Endothelial cell of umbilical vein (primary cell): ENCODE results near the gene KCNQ5. TPM values are rescaled to one million over a fixed set of nuclear protein-coding genes. Genes with fewer than 3 reads are reported as not detected.
A peak's percentile ranks its signal among the peaks of the same experiment; 100 is the strongest.

ENCODE experiments used
- BruUV-seq: library from RNA; stranded (reverse); fragments of 400-500 nt; replicated peaks from 2 replicates; lab custom pipeline; 2021; lab: Mats Ljungman, UMichigan
- CTCF ChIA-PET: fragments of 300-600, 350-600 bp; sonication (Branson Sonifier 250); formaldehyde crosslinking; loops from one replicate; lab custom pipeline; 2021; ENCODE audit warnings: antibody characterized with exemption, inconsistent platforms; lab: Charles Lee
- POLR2A ChIA-PET: fragments of 300-600, 350-600 bp; sonication (Branson Sonifier 250); formaldehyde crosslinking; loops from one replicate; lab custom pipeline; 2021; ENCODE audit warnings: antibody characterized with exemption, inconsistent platforms; lab: Charles Lee
- DNase-seq: peaks from one replicate; pipeline ENCODE4 v3.0.0-alpha.2; 2011; ENCODE audit warnings: low read depth, low spot score
- FAIRE-seq: peaks from 2 replicates; lab custom pipeline; 2011; peaks lifted over from hg19 to GRCh38; lab: Jason Lieb, UNC
- H2AFZ ChIP-seq: 2 replicates; pipeline ENCODE4 v1.6.0; 2012; ENCODE audit warnings: low read depth, low read length, control low read depth, inconsistent platforms
- H3K27ac ChIP-seq: 2 replicates; pipeline ENCODE4 v1.5.1; 2011; ENCODE audit warnings: low read depth, mild to moderate bottlenecking, control low read depth, low read length, moderate library complexity; ENCODE audit not compliant: insufficient read depth
- H3K27me3 ChIP-seq, 2 experiments: 2 replicates each; pipeline versions ENCODE4 v1.6.0 to v1.6.1; 2011; ENCODE audit warnings: low read length in 2 of 2, mixed read lengths in 1 of 2; ENCODE audit not compliant: control insufficient read depth in 2 of 2, insufficient read depth in 2 of 2
- H3K36me3 ChIP-seq, 2 experiments: 2 replicates in 1 of 2; 3 replicates in 1 of 2; pipeline ENCODE4 v1.5.1; 2011; ENCODE audit warnings: low read length in 2 of 2, mild to moderate bottlenecking in 1 of 2, moderate library complexity in 1 of 2; ENCODE audit not compliant: control insufficient read depth in 2 of 2, insufficient read depth in 2 of 2; ENCODE audit errors: extremely low read depth in 1 of 2
- H3K4me1 ChIP-seq: 3 replicates; pipeline ENCODE4 v1.5.1; 2011; ENCODE audit warnings: mild to moderate bottlenecking, low read length; ENCODE audit not compliant: control insufficient read depth, insufficient read depth; ENCODE audit errors: extremely low read depth
- H3K4me2 ChIP-seq: 2 replicates; pipeline ENCODE4 v1.6.1; 2011; ENCODE audit warnings: low read length, control low read depth, mixed read lengths; ENCODE audit not compliant: insufficient read depth
- H3K4me3 ChIP-seq, 3 experiments: fragments of 200-600 bp in 1 of 3; sonication (generic), shearing (Covaris generic) in 1 of 3; replicated peaks in 1 of 3; 2 replicates each; pipeline ENCODE4 v1.5.1; 2011 to 2016; ENCODE audit warnings: control low read depth in 3 of 3, low read length in 3 of 3, mild to moderate bottlenecking in 2 of 3, inconsistent platforms in 1 of 3, low read depth in 1 of 3, moderate library complexity in 1 of 3; ENCODE audit not compliant: insufficient read depth in 1 of 3
- H3K79me2 ChIP-seq: 2 replicates; pipeline ENCODE4 v1.6.0; 2012; ENCODE audit warnings: low read length, inconsistent platforms; ENCODE audit not compliant: control insufficient read depth, insufficient read depth
- H3K9ac ChIP-seq: replicated peaks from 2 replicates; pipeline ENCODE3; 2011; ENCODE audit warnings: low read length, control low read depth; ENCODE audit not compliant: insufficient read depth; ENCODE audit errors: extremely low read depth
- H3K9me1 ChIP-seq: replicated peaks from 3 replicates; pipeline ENCODE4 v1.6.0; 2011; ENCODE audit warnings: mild to moderate bottlenecking, low read length; ENCODE audit not compliant: control insufficient read depth, insufficient read depth; ENCODE audit errors: extremely low read depth
- H3K9me3 ChIP-seq: replicated peaks from 2 replicates; pipeline ENCODE4 v1.5.1; 2012; ENCODE audit warnings: low read length, inconsistent platforms; ENCODE audit not compliant: control insufficient read depth, insufficient read depth
- H4K20me1 ChIP-seq: replicated peaks from 2 replicates; pipeline ENCODE3; 2011; ENCODE audit warnings: mild to moderate bottlenecking, low read length; ENCODE audit not compliant: control insufficient read depth, insufficient read depth; ENCODE audit errors: extremely low read depth
- CTCF ChIP-seq, 2 donors: IDR thresholded peaks; 1 replicate in 1 of 2; 2 replicates in 1 of 2; pipeline ENCODE4 v1.5.1; 2011; ENCODE audit warnings: low read length in 2 of 2, mild to moderate bottlenecking in 2 of 2, moderate library complexity in 2 of 2, control low read depth in 1 of 2, inconsistent platforms in 1 of 2, low read depth in 1 of 2; ENCODE audit not compliant: insufficient read depth in 1 of 2; ENCODE audit errors: extremely low read depth in 1 of 2
- FOS ChIP-seq: IDR thresholded peaks from 2 replicates; pipeline ENCODE4 v1.6.1; 2011; ENCODE audit warnings: mild to moderate bottlenecking, low read length, moderate library complexity, borderline replicate concordance; ENCODE audit not compliant: insufficient read depth
- JUN ChIP-seq: IDR thresholded peaks from 2 replicates; pipeline ENCODE4 v1.6.1; 2011; ENCODE audit warnings: borderline replicate concordance, low read depth; ENCODE audit not compliant: insufficient read length, insufficient read depth
- MYC ChIP-seq: IDR thresholded peaks from one replicate; pipeline ENCODE4 v1.6.1; 2011; ENCODE audit warnings: mild to moderate bottlenecking, low read depth, low read length
- POLR2A ChIP-seq: IDR thresholded peaks from 2 replicates; pipeline ENCODE4 v1.6.1; 2012; ENCODE audit warnings: low read depth, mild to moderate bottlenecking, control low read depth, low read length
- dilution Hi-C: fragments of 300-500 bp; cut with MboI; formaldehyde crosslinking; loops from one replicate; pipeline ENCODE4 v1.15.0; 2019; ENCODE audit warnings: low sequenced_read_pairs; ENCODE audit not compliant: extremely low pct_ligation_motif_present
- intact Hi-C: fragments of 100-400 bp; cut with micrococcal nuclease; formaldehyde crosslinking; loops from one replicate; pipeline ENCODE4 v1.10.0; 2022
- polyA plus RNA-seq, 4 experiments: library from polyadenylated mRNA; depleted of rRNA in 3 of 4; stranded (reverse) in 3 of 4; unstranded in 1 of 4; fragments of >200 nt; gene quantifications; 2 replicates each; pipeline versions ENCODE4 v1.2.1 to v1.2.3, GENCODE V29; 2011 to 2012; ENCODE audit warnings: missing spikeins in 1 of 4
- total RNA-seq: library from RNA; stranded (reverse); gene quantifications from 2 replicates; pipeline ENCODE4 v1.2.3, GENCODE V29; 2021

Gene KCNQ5
- total and polyA plus RNA-seq, 2 donors (not counting 3 experiments of a cell fraction or from before 2014, with no cell fraction given) = 0.22 TPM; not detected in 1

- FAIRE-seq (peak; percentile 81), DNase-seq (peak; percentile 55)
- no peaks in the 10 kb centered on the region for H3K79me2 ChIP-seq
- no peak overlapping the region for H3K4me3 ChIP-seq
- no peaks in the 10 kb centered on the region for H3K4me1 ChIP-seq
- H4K20me1 ChIP-seq = peaks cover 3% of the 10 kb centered on the region
- intact Hi-C loops = loop anchor here (1.0 kb wide), 3 partner anchors 145 to 769 kb away; no protein-coding TSS in a partner anchor
- no peaks in the 10 kb centered on the region for H3K36me3 ChIP-seq
- TF ChIP-seq JUN (no peak), MYC (no peak), FOS (no peak), POLR2A (no peak), CTCF (IDR thresholded peaks at IDR 0.05; ENCODE audit: extremely low read depth in 1 of 2, insufficient read depth in 1 of 2, low read depth in 1 of 2, low read length in 2 of 2) (peak; percentile 49 to 65)
- H3K9me1 ChIP-seq = no peaks in the 10 kb centered on the region
- ChIA-PET CTCF (interaction anchor here (1.0 to 1.7 kb wide), 8 partner anchors 8 to 769 kb away, joined by 3 to 12 read pairs (median 4); no protein-coding TSS in a partner anchor), POLR2A (no interaction called here)
- dilution Hi-C loops = no loop called here
- peaks cover 11 to 19% of the 10 kb centered on the region in 2 experiments for H3K27me3 ChIP-seq
- H3K9ac ChIP-seq = no peak overlapping the region
- no TSS peak for BruUV-seq
- no peak overlapping the region for H3K27ac ChIP-seq
- H3K9me3 ChIP-seq = no peaks in the 10 kb centered on the region
- H3K4me2 ChIP-seq = no peak overlapping the region
- H2AFZ ChIP-seq = no peak overlapping the region
Observed at GRCh38 chr6:73180763-73181619, 559.1 kb downstream of the KCNQ5 start.
